Upper lobe of left lung (tissue), 4 donors: Measurements from ENCODE around the gene GLRA1.

Experiments used
- POLR2A ChIP-seq, 4 donors: fragments of 450-650 bp; IDR thresholded peaks; one replicate each; pipeline ENCODE4 v1.5.1; 2016 to 2017; ENCODE audit warnings: antibody characterized with exemption in 4 of 4, mild to moderate bottlenecking in 2 of 4
- POLR2AphosphoS5 ChIP-seq, 2 donors: sonication (generic); formaldehyde crosslinking; IDR thresholded peaks; one replicate each; pipeline ENCODE4 v1.5.1; 2017; ENCODE audit warnings: antibody characterized with exemption in 2 of 2
- TF ChIP-seq, protein P1 (sequence below), 6 experiments: fragments of 450-650 bp in 4 of 6; fragments of 200-600 bp in 2 of 6; sonication (generic) in 2 of 6; IDR thresholded peaks; one replicate each; pipeline ENCODE4 v1.5.1; 2016 to 2019; ENCODE audit warnings: antibody characterized with exemption in 6 of 6

DNA sequence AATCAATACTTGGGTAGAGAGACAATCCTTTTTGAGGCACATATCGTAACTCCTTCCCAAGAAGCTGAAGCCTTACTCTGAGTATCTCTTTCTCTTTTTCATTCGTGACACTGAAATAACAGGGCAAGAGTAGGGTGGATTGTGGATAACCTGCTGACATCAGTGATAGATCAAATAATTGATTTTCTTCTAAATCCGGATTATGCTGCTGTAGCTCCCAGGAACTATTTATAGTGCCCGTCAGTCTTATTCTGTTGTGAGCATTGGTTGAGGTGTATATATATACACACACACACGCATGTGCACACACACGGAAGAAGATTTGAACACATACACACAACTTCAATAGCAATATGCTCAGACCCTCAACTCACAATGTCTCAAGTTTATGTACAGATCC, 43.2 kb upstream of the GLRA1 start:
- TF ChIP-seq, protein P1, sequence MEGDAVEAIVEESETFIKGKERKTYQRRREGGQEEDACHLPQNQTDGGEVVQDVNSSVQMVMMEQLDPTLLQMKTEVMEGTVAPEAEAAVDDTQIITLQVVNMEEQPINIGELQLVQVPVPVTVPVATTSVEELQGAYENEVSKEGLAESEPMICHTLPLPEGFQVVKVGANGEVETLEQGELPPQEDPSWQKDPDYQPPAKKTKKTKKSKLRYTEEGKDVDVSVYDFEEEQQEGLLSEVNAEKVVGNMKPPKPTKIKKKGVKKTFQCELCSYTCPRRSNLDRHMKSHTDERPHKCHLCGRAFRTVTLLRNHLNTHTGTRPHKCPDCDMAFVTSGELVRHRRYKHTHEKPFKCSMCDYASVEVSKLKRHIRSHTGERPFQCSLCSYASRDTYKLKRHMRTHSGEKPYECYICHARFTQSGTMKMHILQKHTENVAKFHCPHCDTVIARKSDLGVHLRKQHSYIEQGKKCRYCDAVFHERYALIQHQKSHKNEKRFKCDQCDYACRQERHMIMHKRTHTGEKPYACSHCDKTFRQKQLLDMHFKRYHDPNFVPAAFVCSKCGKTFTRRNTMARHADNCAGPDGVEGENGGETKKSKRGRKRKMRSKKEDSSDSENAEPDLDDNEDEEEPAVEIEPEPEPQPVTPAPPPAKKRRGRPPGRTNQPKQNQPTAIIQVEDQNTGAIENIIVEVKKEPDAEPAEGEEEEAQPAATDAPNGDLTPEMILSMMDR (IDR thresholded peaks at IDR 0.05), result no peak
- TF ChIP-seq POLR2AphosphoS5 (IDR thresholded peaks at IDR 0.05) (no peak), POLR2A (IDR thresholded peaks at IDR 0.05) (no peak)
